ENCODE measurements around the gene MYH7B.

MYH7B gene

GRCh38 chr20:34955231-34956040 is at the start of gene MYH7B, which contains the start of gene GSS:
MYH7B (plus strand) TSS chr20:34955868; CDS start chr20:34978006, 22,138 bp downstream.
GSS (minus strand) TSS chr20:34955806; CDS start chr20:34951852, 3,954 bp downstream.
- DNase-seq, result peak; percentile 95 to 97

- peak; percentile 21 to 72 for DNase-seq
Observed at GRCh38 chr20:34907616-34908469, 47.8 kb upstream of the MYH7B start.

GRCh38 chr20:34915131-34915530 is 40.5 kb upstream of the MYH7B start:
- DNase-seq, result no peak

- DNase-seq, result no peak
Observed at GRCh38 chr20:34915749-34916455, 39.8 kb upstream of the MYH7B start.

- no peak for DNase-seq
Observed at GRCh38 chr20:34916774-34917354, 38.8 kb upstream of the MYH7B start.

GRCh38 chr20:34920055-34920454 is 35.6 kb upstream of the MYH7B start:
- no peak for DNase-seq

- DNase-seq, result no peak
Observed at GRCh38 chr20:34921436-34921835, 34.2 kb upstream of the MYH7B start.

GRCh38 chr20:34922654-34923381 is 32.9 kb upstream of the MYH7B start:
- DNase-seq, result no peak

GRCh38 chr20:34923414-34923813 is 32.3 kb upstream of the MYH7B start:
- DNase-seq, result no peak

- no peak for DNase-seq
Observed at GRCh38 chr20:34925341-34925740, 30.3 kb upstream of the MYH7B start.

- no peak for DNase-seq
Observed at GRCh38 chr20:34925981-34926380, 29.7 kb upstream of the MYH7B start.

GRCh38 chr20:34926581-34926980 is 29.1 kb upstream of the MYH7B start:
- DNase-seq, result no peak

- no peak for DNase-seq
Observed at GRCh38 chr20:34927736-34928135, 27.9 kb upstream of the MYH7B start.

GRCh38 chr20:34928411-34928810 is 27.3 kb upstream of the MYH7B start:
- DNase-seq, result no peak

GRCh38 chr20:34931771-34932170 is 23.9 kb upstream of the MYH7B start:
- DNase-seq, result no peak

GRCh38 chr20:34938466-34939163 is 17.1 kb upstream of the MYH7B start:
- peak; percentile 36 to 65 for DNase-seq

- DNase-seq, result no peak
Observed at GRCh38 chr20:34940081-34940481, 15.6 kb upstream of the MYH7B start.

GRCh38 chr20:34941226-34941625 is 14.4 kb upstream of the MYH7B start:
- DNase-seq, result no peak

- DNase-seq, result no peak
Observed at GRCh38 chr20:34942301-34942700, 13.4 kb upstream of the MYH7B start.

- DNase-seq, result no peak
Observed at GRCh38 chr20:34943808-34944567, 11.7 kb upstream of the MYH7B start.

Data from NCI-H2081 (cell line).